ENCODE data around the gene ADRM1.

- TF ChIP-seq POLR2AphosphoS5 (IDR thresholded peaks at IDR 0.05; ENCODE audit: low read depth) (no peak), CTCF (conservative IDR thresholded peaks at IDR 0.05; ENCODE audit: low read depth in 2 of 2) (no peak), EZH2 (IDR thresholded peaks at IDR 0.05; ENCODE audit: low read depth, unreplicated experiment) (no peak), ETS1 (IDR thresholded peaks at IDR 0.05) (no peak), EZH2phosphoT487 (IDR thresholded peaks at IDR 0.05; ENCODE audit: unreplicated experiment) (no peak)
These were observed 15.9 kb downstream of the ADRM1 start for GRCh38 chr20:62318400-62319345.

Data from GM23338 (cell line).